WTC11 (cell line): ENCODE measurements around the gene ESRRG.

Experiments
- ATF2 ChIP-seq: sonication (generic); formaldehyde crosslinking; IDR thresholded peaks from 2 replicates; pipeline ENCODE4 v1.8.1; 2022; ENCODE audit warnings: low read depth, missing genetic modification reagents, borderline replicate concordance
- CTCF ChIP-seq: fragments of 200-600 bp; IDR thresholded peaks from 2 replicates; pipeline ENCODE4 v1.8.0; 2022; ENCODE audit warnings: antibody characterized with exemption
- E2F4 ChIP-seq: sonication (generic); formaldehyde crosslinking; IDR thresholded peaks from 2 replicates; pipeline ENCODE4 v1.8.1; 2022; ENCODE audit warnings: low read depth, mild to moderate bottlenecking, moderate library complexity, missing genetic modification reagents, borderline replicate concordance
- ELF4 ChIP-seq: sonication (generic); formaldehyde crosslinking; IDR thresholded peaks from 2 replicates; pipeline ENCODE4 v1.8.1; 2022; ENCODE audit warnings: low read depth, mild to moderate bottlenecking, moderate library complexity, missing genetic modification reagents
- ESRRA ChIP-seq: sonication (generic); formaldehyde crosslinking; IDR thresholded peaks from 2 replicates; pipeline ENCODE4 v1.8.1; 2022; ENCODE audit warnings: mild to moderate bottlenecking, missing genetic modification reagents, borderline replicate concordance
- MAX ChIP-seq: sonication (generic); formaldehyde crosslinking; IDR thresholded peaks from 2 replicates; pipeline ENCODE4 v1.8.0; 2022; ENCODE audit warnings: mild to moderate bottlenecking, missing genetic modification reagents
- NFATC4 ChIP-seq: fragments of 250-450 bp; sonication (Bioruptor Pico); IDR thresholded peaks from 2 replicates; pipeline ENCODE4 v1.9.0; 2021; ENCODE audit warnings: mild to moderate bottlenecking
- PREB ChIP-seq: sonication (generic); formaldehyde crosslinking; IDR thresholded peaks from 2 replicates; pipeline ENCODE4 v1.8.1; 2022; ENCODE audit warnings: mild to moderate bottlenecking, missing genetic modification reagents, moderate library complexity, borderline replicate concordance
- SP1 ChIP-seq: sonication (generic); formaldehyde crosslinking; conservative IDR thresholded peaks from 2 replicates; pipeline ENCODE4 v1.8.1; 2022; ENCODE audit warnings: missing genetic modification reagents
- ZBTB21 ChIP-seq: sonication (generic); formaldehyde crosslinking; IDR thresholded peaks from 2 replicates; pipeline ENCODE4 v1.8.1; 2023; ENCODE audit warnings: mild to moderate bottlenecking, missing genetic modification reagents, borderline replicate concordance
- ZBTB43 ChIP-seq: sonication (generic); formaldehyde crosslinking; IDR thresholded peaks from 2 replicates; pipeline ENCODE4 v1.8.1; 2023; ENCODE audit warnings: mild to moderate bottlenecking, missing genetic modification reagents

GRCh38 chr1:216582151-216582550 is 141.1 kb downstream of the ESRRG start:
- TF ChIP-seq CTCF (no peak), PREB (CRISPR knock-in tag) (no peak), ATF2 (CRISPR knock-in tag) (no peak), ELF4 (CRISPR knock-in tag) (no peak), ESRRA (no peak), SP1 (CRISPR knock-in tag) (no peak), ZBTB43 (CRISPR knock-in tag) (no peak), ZBTB21 (CRISPR knock-in tag) (no peak), NFATC4 (no peak), MAX (CRISPR knock-in tag) (no peak), E2F4 (no peak)
